Liver (tissue), 3 donors: Measurements from ENCODE around the gene PIK3CG.

Experiments
- FOXA1 ChIP-seq: IDR thresholded peaks from 2 replicates; pipeline ENCODE4 v1.6.1; 2016; ENCODE audit warnings: antibody characterized with exemption
- GABPA ChIP-seq, 2 donors: IDR thresholded peaks in 1 of 2; conservative IDR thresholded peaks in 1 of 2; 2 replicates each; pipeline ENCODE4 v1.6.1; 2016; ENCODE audit warnings: antibody characterized with exemption in 2 of 2, mild to moderate bottlenecking in 1 of 2, moderate library complexity in 1 of 2
- HNF4A ChIP-seq, 2 donors: conservative IDR thresholded peaks; 2 replicates each; pipeline ENCODE4 v1.6.1; 2016; ENCODE audit warnings: antibody characterized with exemption in 2 of 2, mild to moderate bottlenecking in 2 of 2
- JUND ChIP-seq, 2 donors: IDR thresholded peaks; 2 replicates each; pipeline ENCODE4 v1.6.1; 2016; ENCODE audit warnings: antibody characterized with exemption in 2 of 2
- MAX ChIP-seq: IDR thresholded peaks from 2 replicates; pipeline ENCODE4 v1.6.1; 2016; ENCODE audit warnings: antibody characterized with exemption
- NR2F2 ChIP-seq: IDR thresholded peaks from 2 replicates; pipeline ENCODE4 v1.6.1; 2016; ENCODE audit warnings: antibody characterized with exemption
- RAD21 ChIP-seq, 2 donors: IDR thresholded peaks; 2 replicates each; pipeline ENCODE4 v1.6.1; 2016; ENCODE audit warnings: antibody characterized with exemption in 2 of 2, mild to moderate bottlenecking in 2 of 2
- SP1 ChIP-seq: IDR thresholded peaks from 2 replicates; pipeline ENCODE4 v1.6.1; 2018; ENCODE audit warnings: antibody characterized with exemption, mild to moderate bottlenecking
- TAF1 ChIP-seq: conservative IDR thresholded peaks from 2 replicates; pipeline ENCODE4 v1.6.1; 2016; ENCODE audit warnings: antibody characterized with exemption, mild to moderate bottlenecking
- YY1 ChIP-seq: IDR thresholded peaks from 2 replicates; pipeline ENCODE4 v1.6.1; 2016; ENCODE audit warnings: antibody characterized with exemption, mild to moderate bottlenecking
- TF ChIP-seq, protein P1 (sequence below): fragments of 150-350 bp; IDR thresholded peaks from 2 replicates; pipeline ENCODE4 v1.5.1; 2017; ENCODE audit warnings: improper control_type of control experiment, low read depth, low read length; ENCODE audit not compliant: missing input control
- TF ChIP-seq, protein P2 (sequence below): IDR thresholded peaks from 2 replicates; pipeline ENCODE4 v1.6.1; 2016; ENCODE audit warnings: antibody characterized with exemption, mild to moderate bottlenecking
- TF ChIP-seq, protein P3 (sequence below): IDR thresholded peaks from 2 replicates; pipeline ENCODE4 v1.6.1; 2016; ENCODE audit warnings: antibody characterized with exemption
- donor health status: healthy.
- donor health status: healthy.

- TF ChIP-seq, protein P1, sequence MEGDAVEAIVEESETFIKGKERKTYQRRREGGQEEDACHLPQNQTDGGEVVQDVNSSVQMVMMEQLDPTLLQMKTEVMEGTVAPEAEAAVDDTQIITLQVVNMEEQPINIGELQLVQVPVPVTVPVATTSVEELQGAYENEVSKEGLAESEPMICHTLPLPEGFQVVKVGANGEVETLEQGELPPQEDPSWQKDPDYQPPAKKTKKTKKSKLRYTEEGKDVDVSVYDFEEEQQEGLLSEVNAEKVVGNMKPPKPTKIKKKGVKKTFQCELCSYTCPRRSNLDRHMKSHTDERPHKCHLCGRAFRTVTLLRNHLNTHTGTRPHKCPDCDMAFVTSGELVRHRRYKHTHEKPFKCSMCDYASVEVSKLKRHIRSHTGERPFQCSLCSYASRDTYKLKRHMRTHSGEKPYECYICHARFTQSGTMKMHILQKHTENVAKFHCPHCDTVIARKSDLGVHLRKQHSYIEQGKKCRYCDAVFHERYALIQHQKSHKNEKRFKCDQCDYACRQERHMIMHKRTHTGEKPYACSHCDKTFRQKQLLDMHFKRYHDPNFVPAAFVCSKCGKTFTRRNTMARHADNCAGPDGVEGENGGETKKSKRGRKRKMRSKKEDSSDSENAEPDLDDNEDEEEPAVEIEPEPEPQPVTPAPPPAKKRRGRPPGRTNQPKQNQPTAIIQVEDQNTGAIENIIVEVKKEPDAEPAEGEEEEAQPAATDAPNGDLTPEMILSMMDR = no peak
- TF ChIP-seq MAX (no peak), RAD21 (IDR thresholded peaks at IDR 0.05) (no peak), JUND (IDR thresholded peaks at IDR 0.05) (no peak), YY1 (no peak), GABPA (IDR thresholded peaks at IDR 0.05 in 1 of 2, conservative IDR thresholded peaks at IDR 0.05 in 1 of 2) (no peak), SP1 (no peak), FOXA1 (no peak), NR2F2 (no peak), HNF4A (conservative IDR thresholded peaks at IDR 0.05) (no peak), TAF1 (no peak)
- TF ChIP-seq, protein P2, sequence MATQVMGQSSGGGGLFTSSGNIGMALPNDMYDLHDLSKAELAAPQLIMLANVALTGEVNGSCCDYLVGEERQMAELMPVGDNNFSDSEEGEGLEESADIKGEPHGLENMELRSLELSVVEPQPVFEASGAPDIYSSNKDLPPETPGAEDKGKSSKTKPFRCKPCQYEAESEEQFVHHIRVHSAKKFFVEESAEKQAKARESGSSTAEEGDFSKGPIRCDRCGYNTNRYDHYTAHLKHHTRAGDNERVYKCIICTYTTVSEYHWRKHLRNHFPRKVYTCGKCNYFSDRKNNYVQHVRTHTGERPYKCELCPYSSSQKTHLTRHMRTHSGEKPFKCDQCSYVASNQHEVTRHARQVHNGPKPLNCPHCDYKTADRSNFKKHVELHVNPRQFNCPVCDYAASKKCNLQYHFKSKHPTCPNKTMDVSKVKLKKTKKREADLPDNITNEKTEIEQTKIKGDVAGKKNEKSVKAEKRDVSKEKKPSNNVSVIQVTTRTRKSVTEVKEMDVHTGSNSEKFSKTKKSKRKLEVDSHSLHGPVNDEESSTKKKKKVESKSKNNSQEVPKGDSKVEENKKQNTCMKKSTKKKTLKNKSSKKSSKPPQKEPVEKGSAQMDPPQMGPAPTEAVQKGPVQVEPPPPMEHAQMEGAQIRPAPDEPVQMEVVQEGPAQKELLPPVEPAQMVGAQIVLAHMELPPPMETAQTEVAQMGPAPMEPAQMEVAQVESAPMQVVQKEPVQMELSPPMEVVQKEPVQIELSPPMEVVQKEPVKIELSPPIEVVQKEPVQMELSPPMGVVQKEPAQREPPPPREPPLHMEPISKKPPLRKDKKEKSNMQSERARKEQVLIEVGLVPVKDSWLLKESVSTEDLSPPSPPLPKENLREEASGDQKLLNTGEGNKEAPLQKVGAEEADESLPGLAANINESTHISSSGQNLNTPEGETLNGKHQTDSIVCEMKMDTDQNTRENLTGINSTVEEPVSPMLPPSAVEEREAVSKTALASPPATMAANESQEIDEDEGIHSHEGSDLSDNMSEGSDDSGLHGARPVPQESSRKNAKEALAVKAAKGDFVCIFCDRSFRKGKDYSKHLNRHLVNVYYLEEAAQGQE = no peak
- TF ChIP-seq, protein P3, sequence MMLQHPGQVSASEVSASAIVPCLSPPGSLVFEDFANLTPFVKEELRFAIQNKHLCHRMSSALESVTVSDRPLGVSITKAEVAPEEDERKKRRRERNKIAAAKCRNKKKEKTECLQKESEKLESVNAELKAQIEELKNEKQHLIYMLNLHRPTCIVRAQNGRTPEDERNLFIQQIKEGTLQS = no peak
Measured at GRCh38 chr7:106868364-106868763, 3.3 kb downstream of the PIK3CG start.
